ENCODE data around the gene ELN.

Gene ELN

GRCh38 chr7:74032191-74032490, 4.2 kb downstream of the ELN start:
- Histone ChIP-seq H3K4me3 (ENCODE audit: extremely low read depth, insufficient read depth, low read length, poor library complexity, severe bottlenecking) (no peak overlapping the region), H3K4me1 (ENCODE audit: control insufficient read depth, insufficient read depth, low read length, poor library complexity, severe bottlenecking) (peaks cover 27% of the 10 kb centered on the region), H3K36me3 (ENCODE audit: control insufficient read depth, insufficient read depth, low read length) (no peaks in the 10 kb centered on the region)

GRCh38 chr7:74032624-74033371, 4.8 kb downstream of the ELN start:
- Histone ChIP-seq H3K36me3 (ENCODE audit: control insufficient read depth, insufficient read depth, low read length) (no peaks in the 10 kb centered on the region), H3K9me3 (ENCODE audit: control insufficient read depth, low read length) (no peaks in the 10 kb centered on the region), H3K27ac (ENCODE audit: low read depth, low read length, severe bottlenecking) (no peak overlapping the region), H3K4me1 (ENCODE audit: control insufficient read depth, insufficient read depth, low read length, poor library complexity, severe bottlenecking) (peaks cover 24% of the 10 kb centered on the region), H3K4me3 (ENCODE audit: extremely low read depth, insufficient read depth, low read length, poor library complexity, severe bottlenecking) (no peak overlapping the region)
- 67 to 74% methylated on average over 4 to 6 of the region's 8 CpGs for WGBS, 2 experiments (ENCODE audit: insufficient coverage in 2 of 2)

More at GRCh38 chr7:74032191-74032490, 4.2 kb downstream of the ELN start:
- WGBS, 2 experiments (ENCODE audit: insufficient coverage in 2 of 2), result 71 to 75% methylated on average over 6 to 7 of the region's 8 CpGs
- Histone ChIP-seq H3K9me3 (ENCODE audit: control insufficient read depth, low read length) (no peaks in the 10 kb centered on the region), H3K27ac (ENCODE audit: low read depth, low read length, severe bottlenecking) (no peak overlapping the region)

GRCh38 chr7:74033372-74034311, 5.7 kb downstream of the ELN start:
- Histone ChIP-seq H3K4me3 (ENCODE audit: extremely low read depth, insufficient read depth, low read length, poor library complexity, severe bottlenecking) (no peak overlapping the region), H3K4me1 (ENCODE audit: control insufficient read depth, insufficient read depth, low read length, poor library complexity, severe bottlenecking) (peaks cover 21% of the 10 kb centered on the region), H3K36me3 (ENCODE audit: control insufficient read depth, insufficient read depth, low read length) (no peaks in the 10 kb centered on the region), H3K9me3 (ENCODE audit: control insufficient read depth, low read length) (no peaks in the 10 kb centered on the region), H3K27ac (ENCODE audit: low read depth, low read length, severe bottlenecking) (peak overlapping the region; percentile 72)
- WGBS, 2 experiments (ENCODE audit: insufficient coverage in 2 of 2), result 62 to 67% methylated on average over 29 to 30 of the region's 37 CpGs

GRCh38 chr7:74037609-74038008, 9.6 kb downstream of the ELN start:
- no peak overlapping the region for H3K4me3 ChIP-seq (ENCODE audit: extremely low read depth, insufficient read depth, low read length, poor library complexity, severe bottlenecking)
- H3K27ac ChIP-seq (ENCODE audit: low read depth, low read length, severe bottlenecking), result no peak overlapping the region
- H3K9me3 ChIP-seq (ENCODE audit: control insufficient read depth, low read length), result no peaks in the 10 kb centered on the region
- WGBS, 2 experiments (ENCODE audit: insufficient coverage in 2 of 2), result 91 to 93% methylated on average over 4 to 6 of the region's 8 CpGs
- H3K4me1 ChIP-seq (ENCODE audit: control insufficient read depth, insufficient read depth, low read length, poor library complexity, severe bottlenecking), result peaks cover 11% of the 10 kb centered on the region
- H3K36me3 ChIP-seq (ENCODE audit: control insufficient read depth, insufficient read depth, low read length), result no peaks in the 10 kb centered on the region

- no peaks in the 10 kb centered on the region for H3K36me3 ChIP-seq (ENCODE audit: control insufficient read depth, insufficient read depth, low read length)
- WGBS, 2 experiments (ENCODE audit: insufficient coverage in 2 of 2), result 92 to 95% methylated on average over 10 to 14 of the region's 16 CpGs
These were observed 10.4 kb downstream of the ELN start for GRCh38 chr7:74038194-74038961.

GRCh38 chr7:74039337-74039736, 11.4 kb downstream of the ELN start:
- H3K4me3 ChIP-seq (ENCODE audit: extremely low read depth, insufficient read depth, low read length, poor library complexity, severe bottlenecking), result no peak overlapping the region
- no peaks in the 10 kb centered on the region for H3K36me3 ChIP-seq (ENCODE audit: control insufficient read depth, insufficient read depth, low read length)
- H3K27ac ChIP-seq (ENCODE audit: low read depth, low read length, severe bottlenecking), result no peak overlapping the region
- 92 to 93% methylated on average over 10 to 11 of the region's 11 CpGs for WGBS, 2 experiments (ENCODE audit: insufficient coverage in 2 of 2)
- H3K4me1 ChIP-seq (ENCODE audit: control insufficient read depth, insufficient read depth, low read length, poor library complexity, severe bottlenecking), result peaks cover 14% of the 10 kb centered on the region
- no peaks in the 10 kb centered on the region for H3K9me3 ChIP-seq (ENCODE audit: control insufficient read depth, low read length)

More at GRCh38 chr7:74038194-74038961, 10.4 kb downstream of the ELN start:
- Histone ChIP-seq H3K4me3 (ENCODE audit: extremely low read depth, insufficient read depth, low read length, poor library complexity, severe bottlenecking) (no peak overlapping the region), H3K9me3 (ENCODE audit: control insufficient read depth, low read length) (no peaks in the 10 kb centered on the region), H3K27ac (ENCODE audit: low read depth, low read length, severe bottlenecking) (no peak overlapping the region), H3K4me1 (ENCODE audit: control insufficient read depth, insufficient read depth, low read length, poor library complexity, severe bottlenecking) (peaks cover 14% of the 10 kb centered on the region)

- no peaks in the 10 kb centered on the region for H3K36me3 ChIP-seq (ENCODE audit: control insufficient read depth, insufficient read depth, low read length)
- no peak overlapping the region for H3K4me3 ChIP-seq (ENCODE audit: extremely low read depth, insufficient read depth, low read length, poor library complexity, severe bottlenecking)
- 86 to 89% methylated on average over 10 to 13 of the region's 13 CpGs for WGBS, 2 experiments (ENCODE audit: insufficient coverage in 2 of 2)
- peaks cover 15% of the 10 kb centered on the region for H3K4me1 ChIP-seq (ENCODE audit: control insufficient read depth, insufficient read depth, low read length, poor library complexity, severe bottlenecking)
- no peaks in the 10 kb centered on the region for H3K9me3 ChIP-seq (ENCODE audit: control insufficient read depth, low read length)
- no peak overlapping the region for H3K27ac ChIP-seq (ENCODE audit: low read depth, low read length, severe bottlenecking)
These were observed 12.3 kb downstream of the ELN start for GRCh38 chr7:74040101-74040790.

- no peak overlapping the region for H3K4me3 ChIP-seq (ENCODE audit: extremely low read depth, insufficient read depth, low read length, poor library complexity, severe bottlenecking)
- peaks cover 15% of the 10 kb centered on the region for H3K4me1 ChIP-seq (ENCODE audit: control insufficient read depth, insufficient read depth, low read length, poor library complexity, severe bottlenecking)
- 91 to 98% methylated on average over 12 of the region's 12 CpGs for WGBS, 2 experiments (ENCODE audit: insufficient coverage in 2 of 2)
- H3K36me3 ChIP-seq (ENCODE audit: control insufficient read depth, insufficient read depth, low read length), result no peaks in the 10 kb centered on the region
- no peaks in the 10 kb centered on the region for H3K9me3 ChIP-seq (ENCODE audit: control insufficient read depth, low read length)
- no peak overlapping the region for H3K27ac ChIP-seq (ENCODE audit: low read depth, low read length, severe bottlenecking)
These were observed 13.0 kb downstream of the ELN start for GRCh38 chr7:74040791-74041520.

GRCh38 chr7:74042746-74043522, 15.0 kb downstream of the ELN start:
- H3K4me1 ChIP-seq (ENCODE audit: control insufficient read depth, insufficient read depth, low read length, poor library complexity, severe bottlenecking), result peaks cover 15% of the 10 kb centered on the region
- H3K27ac ChIP-seq (ENCODE audit: low read depth, low read length, severe bottlenecking), result no peak overlapping the region
- H3K9me3 ChIP-seq (ENCODE audit: control insufficient read depth, low read length), result no peaks in the 10 kb centered on the region
- 66 to 73% methylated on average over 21 to 22 of the region's 24 CpGs for whole genome bisulfite sequencing, 2 experiments (ENCODE audit: insufficient coverage in 2 of 2)
- H3K4me3 ChIP-seq (ENCODE audit: extremely low read depth, insufficient read depth, low read length, poor library complexity, severe bottlenecking), result no peak overlapping the region
- H3K36me3 ChIP-seq (ENCODE audit: control insufficient read depth, insufficient read depth, low read length), result no peaks in the 10 kb centered on the region

All from mesodermal cell (in vitro differentiated cells).